BJ (cell line): Measurements from ENCODE around the gene A4GALT. TPM values are rescaled to one million over a fixed set of nuclear protein-coding genes. Genes with fewer than 3 reads are reported as not detected.
"Not testable (repeated sequence)": the region's sequence is repeated elsewhere in the genome, so short reads cannot be mapped to it uniquely, and the experiment has no call there.

Experiments used
- CTCF ChIA-PET: fragments of 350-600 bp; formaldehyde crosslinking; extraction: SDS; loops from one replicate; lab custom pipeline; 2021; ENCODE audit warnings: antibody characterized with exemption, inconsistent platforms; lab: Yijun Ruan, JAX
- POLR2A ChIA-PET: fragments of 300-600 bp; sonication (Branson Sonifier 250); formaldehyde crosslinking; extraction: SDS; loops from one replicate; lab custom pipeline; 2021; ENCODE audit warnings: antibody characterized with exemption; lab: Charles Lee
- DNase-seq: peaks from one replicate; pipeline ENCODE4 v3.0.0-alpha.2; 2011; ENCODE audit warnings: low read depth
- H3K27me3 ChIP-seq: 2 replicates; pipeline ENCODE4 v1.6.0; 2011; ENCODE audit warnings: low read length; ENCODE audit not compliant: control insufficient read depth, insufficient read depth
- H3K36me3 ChIP-seq: 2 replicates; pipeline ENCODE4 v1.5.1; 2011; ENCODE audit warnings: low read length; ENCODE audit not compliant: control insufficient read depth, insufficient read depth
- H3K4me3 ChIP-seq: 2 replicates; pipeline ENCODE4 v1.5.1; 2011; ENCODE audit warnings: low read depth, mild to moderate bottlenecking, control low read depth, low read length
- polyA plus RNA-seq: library from polyadenylated mRNA; depleted of rRNA; stranded (reverse); fragments of >200 nt; gene quantifications from 2 replicates; pipeline ENCODE4 v1.2.3, GENCODE V29; 2011
- TF ChIP-seq, protein P1 (sequence below): IDR thresholded peaks from 2 replicates; pipeline ENCODE4 v1.5.1; 2011; ENCODE audit warnings: low read depth, mild to moderate bottlenecking, control low read depth, inconsistent platforms, low read length, moderate library complexity; ENCODE audit not compliant: insufficient read depth

The A4GALT gene
- polyA plus RNA-seq, 1 experiment: 6.7 TPM

DNA sequence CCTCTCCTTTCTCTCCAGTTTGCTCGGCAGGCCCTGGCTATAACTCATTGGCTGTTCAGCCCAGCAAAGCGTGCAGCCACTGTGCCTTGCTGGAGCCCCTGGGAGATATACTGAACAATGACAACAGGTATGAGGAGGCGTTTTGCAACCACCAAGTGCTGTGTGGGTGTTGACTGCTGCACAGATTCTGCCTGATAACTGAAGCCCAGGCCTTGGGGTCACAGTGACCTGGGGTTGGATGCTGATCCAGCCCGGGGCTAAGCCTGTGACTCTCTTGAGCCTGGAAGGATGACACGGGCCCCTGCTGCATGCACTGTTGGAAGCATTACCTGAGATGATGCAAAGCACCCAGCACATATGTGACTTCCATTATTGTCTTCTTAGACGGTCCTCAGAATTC, 13.7 kb upstream of the A4GALT start:
- ChIA-PET CTCF (no interaction called here), POLR2A (no interaction called here)
- no peaks in the 10 kb centered on the region for H3K36me3 ChIP-seq
- H3K4me3 ChIP-seq: no peak overlapping the region
- no peak for DNase-seq
- TF ChIP-seq, protein P1, sequence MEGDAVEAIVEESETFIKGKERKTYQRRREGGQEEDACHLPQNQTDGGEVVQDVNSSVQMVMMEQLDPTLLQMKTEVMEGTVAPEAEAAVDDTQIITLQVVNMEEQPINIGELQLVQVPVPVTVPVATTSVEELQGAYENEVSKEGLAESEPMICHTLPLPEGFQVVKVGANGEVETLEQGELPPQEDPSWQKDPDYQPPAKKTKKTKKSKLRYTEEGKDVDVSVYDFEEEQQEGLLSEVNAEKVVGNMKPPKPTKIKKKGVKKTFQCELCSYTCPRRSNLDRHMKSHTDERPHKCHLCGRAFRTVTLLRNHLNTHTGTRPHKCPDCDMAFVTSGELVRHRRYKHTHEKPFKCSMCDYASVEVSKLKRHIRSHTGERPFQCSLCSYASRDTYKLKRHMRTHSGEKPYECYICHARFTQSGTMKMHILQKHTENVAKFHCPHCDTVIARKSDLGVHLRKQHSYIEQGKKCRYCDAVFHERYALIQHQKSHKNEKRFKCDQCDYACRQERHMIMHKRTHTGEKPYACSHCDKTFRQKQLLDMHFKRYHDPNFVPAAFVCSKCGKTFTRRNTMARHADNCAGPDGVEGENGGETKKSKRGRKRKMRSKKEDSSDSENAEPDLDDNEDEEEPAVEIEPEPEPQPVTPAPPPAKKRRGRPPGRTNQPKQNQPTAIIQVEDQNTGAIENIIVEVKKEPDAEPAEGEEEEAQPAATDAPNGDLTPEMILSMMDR: no peak
- peaks cover 3% of the 10 kb centered on the region; the same call in 1 of the 2 replicates for H3K27me3 ChIP-seq

DNA sequence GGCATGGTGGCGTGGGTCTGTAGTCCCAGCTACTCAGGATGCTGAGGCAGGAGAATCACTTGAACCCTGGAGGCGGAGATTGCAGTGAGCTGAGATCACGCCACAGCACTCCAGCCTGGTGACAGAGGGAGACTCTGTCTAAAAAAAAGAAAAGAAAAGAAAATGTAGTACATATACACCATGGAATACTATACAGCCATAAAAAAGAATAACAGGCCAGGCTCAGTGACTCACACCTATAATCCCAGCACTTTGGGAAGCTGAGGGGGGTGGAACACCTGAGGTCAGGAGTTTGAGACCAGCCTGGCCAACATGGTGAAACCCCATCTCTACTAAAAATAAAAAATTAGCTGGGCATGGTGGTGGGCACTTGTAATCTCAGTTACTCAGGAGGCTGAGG, 12.7 kb upstream of the A4GALT start:
- DNase-seq, CTCF ChIA-PET, POLR2A ChIA-PET, H3K4me3 ChIP-seq, H3K36me3 ChIP-seq, H3K27me3 ChIP-seq: not testable (repeated sequence)

DNA sequence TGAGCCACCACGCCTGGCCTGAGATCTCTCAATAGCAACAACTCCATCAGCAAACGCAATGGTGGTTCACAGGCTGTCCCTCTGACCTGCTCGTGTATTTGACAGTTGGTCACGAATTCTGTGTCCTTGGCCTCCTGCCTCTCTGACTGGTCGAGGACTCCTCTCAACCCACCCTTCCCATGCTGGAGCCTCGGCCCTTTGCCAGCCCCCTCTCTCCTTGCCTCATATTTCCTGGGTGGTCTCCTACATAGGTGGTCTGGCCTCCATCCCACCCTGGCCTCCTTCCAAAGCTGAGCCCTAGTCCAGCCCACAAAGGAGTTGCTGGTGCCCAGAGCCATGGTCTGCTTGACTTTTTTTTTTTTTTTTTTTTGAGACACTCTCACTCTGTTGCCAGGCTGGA, 11.4 kb upstream of the A4GALT start:
- no peak for DNase-seq
- no peaks in the 10 kb centered on the region for H3K36me3 ChIP-seq
- H3K27me3 ChIP-seq: peaks cover 3% of the 10 kb centered on the region; the same call in 1 of the 2 replicates
- TF ChIP-seq, protein P1: no peak
- CTCF ChIA-PET: no interaction called here
- no peak overlapping the region for H3K4me3 ChIP-seq
- POLR2A ChIA-PET: no interaction called here

DNA sequence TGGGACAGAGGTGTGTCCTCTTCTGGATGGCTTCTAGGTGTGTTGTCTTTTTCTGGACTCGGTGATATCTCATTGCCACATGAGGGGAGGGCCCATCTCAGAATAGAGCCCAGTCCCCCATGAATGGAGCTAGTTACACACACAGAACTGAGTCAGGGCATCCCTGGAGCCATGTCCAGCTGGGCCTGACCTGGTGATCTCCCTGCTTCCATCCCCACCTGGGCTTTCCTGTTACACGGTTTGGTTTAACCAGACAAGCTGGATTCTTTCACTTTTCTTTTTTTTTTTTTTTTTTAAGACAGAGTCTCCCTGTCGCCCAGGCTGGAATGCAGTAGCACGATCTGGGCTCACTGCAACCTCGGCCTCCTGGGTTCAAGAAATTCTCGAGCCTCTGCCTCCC, 6.1 kb upstream of the A4GALT start:
- Histone ChIP-seq H3K4me3 (no peak overlapping the region), H3K36me3 (no peaks in the 10 kb centered on the region), H3K27me3 (no peaks in the 10 kb centered on the region)
- CTCF ChIA-PET: no interaction called here
- POLR2A ChIA-PET: no interaction called here
- no peak for DNase-seq
- TF ChIP-seq, protein P1: no peak

DNA sequence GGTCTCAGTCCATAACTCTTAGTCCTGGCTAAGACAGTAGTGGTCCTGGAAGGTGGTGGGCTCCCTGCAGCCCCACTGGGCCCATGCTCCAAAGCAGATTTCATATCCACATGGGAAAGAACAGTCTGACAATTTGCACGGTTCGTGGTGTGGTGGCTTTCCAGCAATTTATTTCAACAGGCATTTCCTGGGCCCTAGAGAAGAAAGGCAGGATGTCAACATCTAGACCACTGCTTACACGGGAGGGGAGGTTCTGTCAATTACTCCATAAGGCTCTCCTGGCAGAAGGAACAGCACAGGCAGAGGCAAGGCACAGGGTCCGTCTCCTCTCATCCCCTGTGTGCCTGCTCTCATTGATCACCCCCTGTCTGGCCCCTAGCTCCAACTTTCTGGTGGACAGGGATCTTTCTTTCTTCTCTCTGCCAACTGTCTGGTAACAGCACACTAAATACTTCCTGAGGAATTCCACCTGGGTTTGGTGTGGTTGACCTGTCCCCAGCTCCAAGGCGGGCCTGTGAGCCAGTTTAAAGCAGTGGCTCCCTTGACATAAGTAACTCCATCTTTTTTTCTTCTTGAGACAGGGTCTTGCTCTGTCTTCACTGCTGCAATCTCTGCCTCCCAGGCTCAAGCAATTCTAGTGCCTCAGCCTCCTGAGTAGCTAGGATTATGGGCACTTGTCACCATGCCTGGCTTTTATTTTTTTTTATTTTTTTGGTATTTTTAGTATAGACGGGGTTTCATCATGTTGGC, 5.1 kb upstream of the A4GALT start:
- Histone ChIP-seq H3K36me3 (no peaks in the 10 kb centered on the region), H3K27me3 (no peaks in the 10 kb centered on the region), H3K4me3 (no peak overlapping the region)
- POLR2A ChIA-PET: interaction anchor here (0.7 kb wide), 1 partner anchor 76 kb away, joined by 10 read pairs; no protein-coding TSS in a partner anchor
- no peak for DNase-seq
- TF ChIP-seq, protein P1: no peak
- CTCF ChIA-PET: interaction anchor here (1.0 kb wide), 1 partner anchor 28 kb away, joined by 4 read pairs; no protein-coding TSS in a partner anchor
